Nephron progenitor cell (in vitro differentiated cells): ENCODE results near the gene NUMBL.

Experiments used
- DNase-seq: peaks from one replicate; pipeline ENCODE4 v3.0.0; 2021
- H3K27ac Mint-ChIP-seq: 2 replicates; pipeline ENCODE4 v1.8.0; 2021; ENCODE audit warnings: mild to moderate bottlenecking, moderate library complexity, mixed read lengths
- H3K27me3 Mint-ChIP-seq: 2 replicates; pipeline ENCODE4 v1.8.0; 2021; ENCODE audit warnings: mild to moderate bottlenecking, low read depth, mixed read lengths; ENCODE audit not compliant: poor library complexity
- H3K36me3 Mint-ChIP-seq: 2 replicates; pipeline ENCODE4 v1.8.0; 2021; ENCODE audit warnings: low read depth, mixed read lengths
- H3K4me1 Mint-ChIP-seq: 2 replicates; pipeline ENCODE4 v1.8.0; 2021; ENCODE audit warnings: mixed read lengths
- H3K4me3 Mint-ChIP-seq: 2 replicates; pipeline ENCODE4 v1.8.0; 2021; ENCODE audit warnings: mild to moderate bottlenecking, moderate library complexity, mixed read lengths
- H3K9me3 Mint-ChIP-seq: 2 replicates; pipeline ENCODE4 v1.8.0; 2021; ENCODE audit warnings: mild to moderate bottlenecking, moderate library complexity, mixed read lengths
- TF ChIP-seq, protein P1 (sequence below): fragments of 200-600 bp; sonication (generic); IDR thresholded peaks from 2 replicates; pipeline ENCODE4 v1.5.0; 2021; ENCODE audit warnings: antibody characterized with exemption

Gene NUMBL

DNA sequence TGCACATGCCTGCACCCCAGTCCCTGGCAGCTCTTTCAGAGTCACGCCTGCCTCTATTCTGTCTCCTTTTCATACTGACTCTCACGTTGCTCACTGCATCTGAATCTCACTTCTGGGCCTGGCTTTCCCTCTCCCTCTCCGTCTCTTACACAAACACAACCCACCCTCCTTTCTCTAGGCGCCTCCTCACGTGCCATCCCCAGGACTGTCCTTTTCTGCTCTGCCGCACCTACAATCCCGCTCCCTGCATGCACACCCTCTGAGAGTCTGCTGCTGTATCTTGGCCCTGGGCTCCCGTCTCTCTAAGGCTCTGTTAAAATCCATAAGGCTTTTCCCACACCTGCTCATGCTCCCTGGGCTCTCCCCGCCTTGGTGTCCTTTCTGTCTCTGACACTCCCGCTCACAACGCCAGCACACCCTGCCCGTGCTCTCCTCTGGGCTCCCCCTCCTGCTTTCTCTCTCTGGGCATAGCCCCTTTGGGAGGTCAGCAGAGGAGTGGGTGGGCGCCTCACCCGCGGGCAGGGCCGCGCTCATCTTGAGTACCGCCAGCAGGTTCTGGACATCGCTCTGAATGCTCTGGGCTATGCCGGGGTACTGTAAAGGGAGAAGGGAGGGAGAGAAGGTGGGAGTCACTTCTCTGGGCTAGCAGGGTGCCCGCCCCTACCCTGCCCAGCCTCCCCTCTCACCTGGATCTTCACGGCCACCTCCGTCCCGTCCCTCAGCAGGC, 12.7 kb upstream of the NUMBL start:
- Mint-ChIP-seq H3K27me3 (no peaks in the 10 kb centered on the region), H3K27ac (peak overlapping the region; percentile 44), H3K36me3 (peaks cover 51% of the 10 kb centered on the region), H3K4me3 (peak overlapping the region; percentile 14), H3K9me3 (no peaks in the 10 kb centered on the region), H3K4me1 (peaks cover 24% of the 10 kb centered on the region)
- TF ChIP-seq, protein P1, sequence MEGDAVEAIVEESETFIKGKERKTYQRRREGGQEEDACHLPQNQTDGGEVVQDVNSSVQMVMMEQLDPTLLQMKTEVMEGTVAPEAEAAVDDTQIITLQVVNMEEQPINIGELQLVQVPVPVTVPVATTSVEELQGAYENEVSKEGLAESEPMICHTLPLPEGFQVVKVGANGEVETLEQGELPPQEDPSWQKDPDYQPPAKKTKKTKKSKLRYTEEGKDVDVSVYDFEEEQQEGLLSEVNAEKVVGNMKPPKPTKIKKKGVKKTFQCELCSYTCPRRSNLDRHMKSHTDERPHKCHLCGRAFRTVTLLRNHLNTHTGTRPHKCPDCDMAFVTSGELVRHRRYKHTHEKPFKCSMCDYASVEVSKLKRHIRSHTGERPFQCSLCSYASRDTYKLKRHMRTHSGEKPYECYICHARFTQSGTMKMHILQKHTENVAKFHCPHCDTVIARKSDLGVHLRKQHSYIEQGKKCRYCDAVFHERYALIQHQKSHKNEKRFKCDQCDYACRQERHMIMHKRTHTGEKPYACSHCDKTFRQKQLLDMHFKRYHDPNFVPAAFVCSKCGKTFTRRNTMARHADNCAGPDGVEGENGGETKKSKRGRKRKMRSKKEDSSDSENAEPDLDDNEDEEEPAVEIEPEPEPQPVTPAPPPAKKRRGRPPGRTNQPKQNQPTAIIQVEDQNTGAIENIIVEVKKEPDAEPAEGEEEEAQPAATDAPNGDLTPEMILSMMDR = no peak
- no peak for DNase-seq

DNA sequence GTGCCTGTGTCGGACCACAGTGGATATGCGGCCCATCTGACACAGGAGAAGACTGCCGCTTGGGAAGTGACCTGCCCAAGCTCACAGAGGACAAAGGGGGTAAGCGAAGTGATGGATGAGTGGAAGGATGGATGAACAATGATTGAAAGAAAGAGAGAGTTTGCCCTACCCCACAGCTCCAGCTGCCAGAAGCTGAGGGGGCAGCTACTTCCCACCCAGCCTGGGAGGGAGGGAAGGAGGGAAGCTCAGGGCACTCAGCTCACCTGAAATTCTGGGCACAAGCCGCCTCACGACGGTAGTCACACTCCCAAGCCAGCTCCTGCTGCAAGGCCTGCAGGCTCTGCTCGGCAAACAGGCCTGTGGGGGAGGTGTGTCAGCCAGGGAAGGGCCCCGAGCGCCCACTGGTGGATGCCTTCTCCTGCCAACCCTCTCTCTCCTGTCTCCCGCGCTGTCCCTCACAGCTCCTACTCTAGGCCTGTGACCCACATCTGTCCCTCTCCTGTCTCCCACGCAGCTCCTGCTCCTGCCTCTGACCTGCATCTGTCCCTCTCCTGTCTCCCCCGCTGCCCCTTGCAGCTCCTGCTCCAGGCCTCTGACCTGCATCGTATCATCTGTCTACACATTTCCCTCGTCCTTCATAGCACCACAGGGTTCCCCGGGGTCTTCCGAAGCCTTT, 12.0 kb upstream of the NUMBL start:
- Mint-ChIP-seq H3K36me3 (peaks cover 51% of the 10 kb centered on the region), H3K4me1 (peaks cover 24% of the 10 kb centered on the region), H3K4me3 (no peak overlapping the region), H3K27me3 (no peaks in the 10 kb centered on the region), H3K9me3 (no peaks in the 10 kb centered on the region), H3K27ac (peak overlapping the region; percentile 72)
- DNase-seq = peak; percentile 72
- TF ChIP-seq, protein P1 = peak; percentile 57

DNA sequence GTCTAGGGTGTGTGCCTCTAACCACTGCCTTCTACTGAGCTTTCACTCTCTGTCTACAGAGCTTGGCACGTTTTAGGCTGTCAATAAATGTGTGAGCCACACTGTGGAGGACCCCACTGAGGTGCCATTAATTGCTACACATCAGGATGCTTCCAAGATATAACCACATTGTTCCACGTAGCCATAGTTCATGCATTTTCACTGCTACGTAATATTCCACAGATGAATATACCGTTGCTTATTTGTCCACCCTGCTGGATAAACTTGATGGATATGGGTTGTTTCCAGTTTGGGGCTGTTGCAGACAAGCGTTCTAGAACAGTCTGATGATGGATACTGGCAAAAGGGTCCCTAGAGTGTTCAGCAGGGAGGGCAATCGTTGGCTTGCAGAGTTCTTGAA, 11.3 kb upstream of the NUMBL start:
- no peak for DNase-seq
- TF ChIP-seq, protein P1 = no peak
- Mint-ChIP-seq H3K4me3 (no peak overlapping the region), H3K36me3 (peaks cover 52% of the 10 kb centered on the region), H3K9me3 (no peaks in the 10 kb centered on the region), H3K27ac (no peak overlapping the region), H3K27me3 (no peaks in the 10 kb centered on the region), H3K4me1 (peaks cover 19% of the 10 kb centered on the region)

DNA sequence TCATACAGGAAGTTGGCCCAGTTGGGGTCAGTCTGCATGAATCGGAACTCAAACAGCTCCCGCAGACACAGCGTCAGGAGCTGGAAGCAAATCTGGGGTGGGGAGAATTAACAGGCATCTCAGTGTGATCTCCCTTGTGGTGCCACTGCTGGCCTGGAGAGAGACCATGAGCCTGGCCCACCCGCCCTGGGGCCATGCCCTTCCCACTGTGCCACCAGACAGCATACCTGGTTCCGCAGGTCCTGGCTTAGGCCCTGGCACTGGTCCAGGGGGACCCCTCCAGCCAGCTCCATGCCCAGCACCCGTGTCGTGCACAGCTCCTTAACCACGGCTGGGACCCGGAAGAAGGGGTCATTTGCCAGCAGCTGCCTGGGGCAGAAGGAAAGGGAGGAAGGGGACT, 9.6 kb upstream of the NUMBL start:
- Mint-ChIP-seq H3K27ac (no peak overlapping the region), H3K4me1 (peaks cover 19% of the 10 kb centered on the region), H3K4me3 (no peak overlapping the region), H3K9me3 (no peaks in the 10 kb centered on the region), H3K27me3 (no peaks in the 10 kb centered on the region), H3K36me3 (peaks cover 54% of the 10 kb centered on the region)
- DNase-seq = no peak
- TF ChIP-seq, protein P1 = no peak

DNA sequence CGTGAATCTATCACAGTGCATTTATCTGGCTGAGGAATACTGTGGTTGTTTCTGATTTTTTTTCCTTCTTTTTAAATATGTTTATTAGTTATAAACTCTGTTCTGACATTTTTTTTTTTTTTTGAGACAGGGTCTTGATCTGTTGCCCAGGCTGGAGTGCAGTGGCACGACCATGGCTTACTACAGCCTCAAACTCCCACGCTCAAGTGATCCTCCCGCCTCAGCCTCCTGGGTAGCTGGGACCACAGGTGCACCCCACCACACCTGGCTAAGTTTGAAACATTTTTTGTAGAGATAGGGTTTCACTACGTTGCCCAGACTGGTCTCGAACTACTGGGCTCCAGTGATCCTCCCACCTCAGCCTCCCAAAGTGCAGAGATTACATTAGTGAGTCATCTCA, 6.6 kb upstream of the NUMBL start:
- H3K4me1 Mint-ChIP-seq = peaks cover under 1% of the 10 kb centered on the region
- H3K36me3 Mint-ChIP-seq = peaks cover 45% of the 10 kb centered on the region
- H3K9me3 Mint-ChIP-seq = no peaks in the 10 kb centered on the region
- H3K27me3 Mint-ChIP-seq = peaks cover 4% of the 10 kb centered on the region
- no peak overlapping the region for H3K27ac Mint-ChIP-seq
- no peak for DNase-seq
- TF ChIP-seq, protein P1 = no peak
- H3K4me3 Mint-ChIP-seq = no peak overlapping the region
